ENCODE results near the gene ZNF749.

GRCh38 chr19:57410877-57411671, 24.1 kb upstream of the ZNF749 start, which contains the start of gene ZNF17:
- TF ChIP-seq CTCF (IDR thresholded peaks at IDR 0.05) (no peak), EZH2phosphoT487 (IDR thresholded peaks at IDR 0.05) (no peak), EZH2 (IDR thresholded peaks at IDR 0.05) (no peak)

Data from neural progenitor cell (in vitro differentiated cells).